Astrocyte (in vitro differentiated cells and primary cell): Measurements from ENCODE around the gene ACY1. TPM values are rescaled to one million over a fixed set of nuclear protein-coding genes. Genes with fewer than 3 reads are reported as not detected.

ENCODE experiments used
- DNase-seq: peaks from one replicate; pipeline ENCODE4 v3.0.0-alpha.2; 2010; ENCODE audit warnings: low read depth
- FAIRE-seq: peaks from 2 replicates; lab custom pipeline; 2011; peaks lifted over from hg19 to GRCh38; lab: Jason Lieb, UNC
- H2AFZ ChIP-seq: 2 replicates; pipeline ENCODE4 v1.6.0; 2012; ENCODE audit warnings: low read depth, low read length, inconsistent platforms
- H3K27ac ChIP-seq: 2 replicates; pipeline ENCODE4 v1.5.1; 2011; ENCODE audit warnings: low read depth, low read length, inconsistent platforms
- H3K27me3 ChIP-seq: 2 replicates; pipeline ENCODE4 v1.6.0; 2011; ENCODE audit warnings: low read length, inconsistent platforms; ENCODE audit not compliant: insufficient read depth
- H3K36me3 ChIP-seq: 2 replicates; pipeline ENCODE4 v1.5.1; 2011; ENCODE audit warnings: low read length, inconsistent platforms; ENCODE audit not compliant: insufficient read depth
- H3K4me1 ChIP-seq: 2 replicates; pipeline ENCODE4 v1.5.1; 2011; ENCODE audit warnings: low read length, inconsistent platforms; ENCODE audit not compliant: insufficient read depth
- H3K4me2 ChIP-seq: 2 replicates; pipeline ENCODE4 v1.6.0; 2012; ENCODE audit warnings: low read length, inconsistent platforms
- H3K4me3 ChIP-seq: 2 replicates; pipeline ENCODE4 v1.5.1; 2011; ENCODE audit warnings: low read depth, mild to moderate bottlenecking, low read length, inconsistent platforms; ENCODE audit not compliant: insufficient read depth
- H3K79me2 ChIP-seq: 2 replicates; pipeline ENCODE4 v1.6.0; 2012; ENCODE audit warnings: mild to moderate bottlenecking, low read length, inconsistent platforms; ENCODE audit not compliant: insufficient read depth
- H3K9ac ChIP-seq: 2 replicates; pipeline ENCODE4 v1.6.0; 2012; ENCODE audit warnings: mild to moderate bottlenecking, low read length, inconsistent platforms
- H3K9me3 ChIP-seq: 2 replicates; pipeline ENCODE4 v1.5.1; 2012; ENCODE audit warnings: low read depth, mild to moderate bottlenecking, low read length, inconsistent platforms; ENCODE audit not compliant: insufficient read depth
- H4K20me1 ChIP-seq: 2 replicates; pipeline ENCODE4 v1.6.0; 2012; ENCODE audit warnings: low read length, inconsistent platforms; ENCODE audit not compliant: insufficient read depth
- H3K27ac Mint-ChIP-seq: one replicate; pipeline ENCODE4 v1.8.0; 2021; ENCODE audit warnings: mild to moderate bottlenecking, mixed read lengths; ENCODE audit not compliant: unreplicated experiment
- H3K27me3 Mint-ChIP-seq: one replicate; pipeline ENCODE4 v1.8.0; 2021; ENCODE audit warnings: low read depth, mixed read lengths; ENCODE audit not compliant: unreplicated experiment
- H3K36me3 Mint-ChIP-seq: one replicate; pipeline ENCODE4 v1.8.0; 2021; ENCODE audit warnings: low read depth, mixed read lengths; ENCODE audit not compliant: unreplicated experiment
- H3K4me1 Mint-ChIP-seq: one replicate; pipeline ENCODE4 v1.8.0; 2021; ENCODE audit warnings: low read depth, mixed read lengths; ENCODE audit not compliant: unreplicated experiment
- H3K4me3 Mint-ChIP-seq: one replicate; pipeline ENCODE4 v1.8.0; 2021; ENCODE audit warnings: mild to moderate bottlenecking, moderate library complexity, mixed read lengths; ENCODE audit not compliant: unreplicated experiment
- H3K9me3 Mint-ChIP-seq: one replicate; pipeline ENCODE4 v1.8.0; 2021; ENCODE audit warnings: mild to moderate bottlenecking, mixed read lengths; ENCODE audit not compliant: unreplicated experiment
- EZH2 ChIP-seq: IDR thresholded peaks from 2 replicates; pipeline ENCODE4 v1.6.1; 2012; ENCODE audit warnings: mild to moderate bottlenecking, low read length, inconsistent platforms; ENCODE audit not compliant: insufficient read depth
- total RNA-seq: library from RNA; stranded (reverse); gene quantifications from 2 replicates; pipeline ENCODE4 v1.2.1, GENCODE V29; 2021
- TF ChIP-seq, protein P1 (sequence below): IDR thresholded peaks from 2 replicates; pipeline ENCODE4 v1.5.1; 2011; ENCODE audit warnings: low read depth, mild to moderate bottlenecking, inconsistent platforms, low read length, moderate library complexity; ENCODE audit not compliant: insufficient read depth

ACY1 gene
- total RNA-seq, 1 donor from 2014 or later: 16.4 TPM

DNA sequence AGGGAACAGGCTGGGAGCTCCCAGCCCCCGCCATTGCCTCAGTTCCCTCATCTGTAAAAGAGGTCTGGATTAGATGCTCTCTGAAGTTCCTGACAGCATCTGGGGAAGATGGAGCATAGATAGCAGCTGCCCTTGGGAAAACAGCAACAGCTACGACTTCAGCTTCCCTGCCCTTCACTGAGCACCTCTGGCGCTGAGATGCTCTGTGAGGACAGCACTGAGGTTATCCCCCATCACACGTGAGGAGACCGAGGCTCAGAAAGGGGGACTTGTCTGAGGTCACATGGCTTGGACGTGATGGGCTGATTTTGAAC is 23.4 kb downstream of the ACY1 start:
- Histone ChIP-seq H3K36me3 (no peaks in the 10 kb centered on the region), H4K20me1 (no peaks in the 10 kb centered on the region), H3K4me2 (no peak overlapping the region), H3K4me3 (no peak overlapping the region), H2AFZ (no peak overlapping the region), H3K27me3 (no peaks in the 10 kb centered on the region), H3K9me3 (no peaks in the 10 kb centered on the region), H3K9ac (no peak overlapping the region), H3K27ac (no peak overlapping the region), H3K79me2 (no peaks in the 10 kb centered on the region), H3K4me1 (peaks cover 16% of the 10 kb centered on the region)
- Mint-ChIP-seq H3K9me3 (no peaks in the 10 kb centered on the region), H3K4me1 (peaks cover 14% of the 10 kb centered on the region), H3K36me3 (no peaks in the 10 kb centered on the region), H3K27me3 (peaks cover 12% of the 10 kb centered on the region), H3K4me3 (no peak overlapping the region), H3K27ac (no peak overlapping the region)
- DNase-seq (no peak), FAIRE-seq (no peak)
- TF ChIP-seq, protein P1, sequence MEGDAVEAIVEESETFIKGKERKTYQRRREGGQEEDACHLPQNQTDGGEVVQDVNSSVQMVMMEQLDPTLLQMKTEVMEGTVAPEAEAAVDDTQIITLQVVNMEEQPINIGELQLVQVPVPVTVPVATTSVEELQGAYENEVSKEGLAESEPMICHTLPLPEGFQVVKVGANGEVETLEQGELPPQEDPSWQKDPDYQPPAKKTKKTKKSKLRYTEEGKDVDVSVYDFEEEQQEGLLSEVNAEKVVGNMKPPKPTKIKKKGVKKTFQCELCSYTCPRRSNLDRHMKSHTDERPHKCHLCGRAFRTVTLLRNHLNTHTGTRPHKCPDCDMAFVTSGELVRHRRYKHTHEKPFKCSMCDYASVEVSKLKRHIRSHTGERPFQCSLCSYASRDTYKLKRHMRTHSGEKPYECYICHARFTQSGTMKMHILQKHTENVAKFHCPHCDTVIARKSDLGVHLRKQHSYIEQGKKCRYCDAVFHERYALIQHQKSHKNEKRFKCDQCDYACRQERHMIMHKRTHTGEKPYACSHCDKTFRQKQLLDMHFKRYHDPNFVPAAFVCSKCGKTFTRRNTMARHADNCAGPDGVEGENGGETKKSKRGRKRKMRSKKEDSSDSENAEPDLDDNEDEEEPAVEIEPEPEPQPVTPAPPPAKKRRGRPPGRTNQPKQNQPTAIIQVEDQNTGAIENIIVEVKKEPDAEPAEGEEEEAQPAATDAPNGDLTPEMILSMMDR: no peak
- no peak for TF ChIP-seq EZH2

DNA sequence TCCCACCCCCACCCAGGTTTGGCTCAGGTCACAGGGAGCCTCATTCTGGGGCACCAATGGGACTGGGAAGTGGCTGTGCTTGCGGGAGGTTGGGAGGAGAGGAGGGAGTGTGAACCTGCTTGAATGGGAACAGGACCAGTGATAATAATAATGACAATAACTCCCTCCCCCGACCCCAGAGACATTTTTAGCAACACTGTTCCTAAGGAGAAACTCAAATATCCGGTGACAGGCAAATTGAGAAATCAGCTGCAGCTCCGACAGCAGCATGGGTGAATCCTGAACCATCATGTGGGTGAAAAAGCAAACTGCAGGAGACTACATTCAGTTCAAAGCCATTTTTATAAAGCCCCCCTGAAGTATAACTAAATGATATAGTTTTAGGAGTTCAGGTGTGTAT is 24.0 kb downstream of the ACY1 start:
- H4K20me1 ChIP-seq: no peaks in the 10 kb centered on the region
- H2AFZ ChIP-seq: no peak overlapping the region
- peaks cover 16% of the 10 kb centered on the region for H3K4me1 ChIP-seq
- H3K79me2 ChIP-seq: no peaks in the 10 kb centered on the region
- peaks cover 12% of the 10 kb centered on the region for H3K27me3 Mint-ChIP-seq
- no peaks in the 10 kb centered on the region for H3K36me3 Mint-ChIP-seq
- H3K4me3 ChIP-seq: no peak overlapping the region
- H3K27me3 ChIP-seq: no peaks in the 10 kb centered on the region
- TF ChIP-seq EZH2: no peak
- TF ChIP-seq, protein P1: no peak
- FAIRE-seq (no peak), DNase-seq (no peak)
- H3K4me1 Mint-ChIP-seq: peaks cover 14% of the 10 kb centered on the region
- no peak overlapping the region for H3K27ac ChIP-seq
- no peaks in the 10 kb centered on the region for H3K9me3 ChIP-seq
- no peak overlapping the region for H3K27ac Mint-ChIP-seq
- no peak overlapping the region for H3K4me2 ChIP-seq
- H3K36me3 ChIP-seq: no peaks in the 10 kb centered on the region
- no peaks in the 10 kb centered on the region for H3K9me3 Mint-ChIP-seq
- no peak overlapping the region for H3K4me3 Mint-ChIP-seq
- no peak overlapping the region for H3K9ac ChIP-seq

DNA sequence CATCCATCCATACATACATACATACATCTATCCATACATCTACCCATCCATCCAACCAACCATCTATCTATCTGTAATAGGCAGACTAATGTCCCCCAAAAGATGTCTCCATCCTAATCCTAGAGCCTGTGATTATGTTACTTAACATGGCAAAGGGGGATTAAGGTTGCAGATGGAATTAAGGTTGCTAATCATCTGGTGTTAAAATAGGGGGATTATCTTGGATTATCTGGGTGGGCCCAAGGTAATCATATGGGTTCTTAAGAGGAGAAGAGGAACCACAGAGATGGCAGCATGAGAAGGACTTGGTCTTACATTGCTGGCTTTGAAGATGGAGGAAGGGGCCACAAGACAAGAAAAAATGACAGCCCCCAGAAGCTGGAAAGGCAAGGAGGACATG is 27.1 kb downstream of the ACY1 start:
- DNase-seq: no peak
- no peaks in the 10 kb centered on the region for H3K27me3 ChIP-seq
- H3K79me2 ChIP-seq: no peaks in the 10 kb centered on the region
- no peak overlapping the region for H3K27ac ChIP-seq
- no peak overlapping the region for H3K27ac Mint-ChIP-seq
- H3K9ac ChIP-seq: no peak overlapping the region
- H3K4me3 Mint-ChIP-seq: no peak overlapping the region
- no peaks in the 10 kb centered on the region for H3K9me3 Mint-ChIP-seq
- no peaks in the 10 kb centered on the region for H3K36me3 ChIP-seq
- no peak overlapping the region for H2AFZ ChIP-seq
- H4K20me1 ChIP-seq: no peaks in the 10 kb centered on the region
- H3K36me3 Mint-ChIP-seq: no peaks in the 10 kb centered on the region
- H3K27me3 Mint-ChIP-seq: peaks cover 2% of the 10 kb centered on the region
- FAIRE-seq: no peak
- H3K4me1 Mint-ChIP-seq: peaks cover 12% of the 10 kb centered on the region
- H3K4me1 ChIP-seq: peaks cover 9% of the 10 kb centered on the region
- H3K4me2 ChIP-seq: no peak overlapping the region
- no peak for TF ChIP-seq EZH2
- TF ChIP-seq, protein P1: no peak
- H3K9me3 ChIP-seq: no peaks in the 10 kb centered on the region
- H3K4me3 ChIP-seq: no peak overlapping the region
